GM12878 (cell line): ENCODE data around the gene RAC3. TPM values are rescaled to one million over a fixed set of nuclear protein-coding genes. Genes with fewer than 3 reads are reported as not detected.

Source experiments
- ATAC-seq: fragments of 200-7000 bp; cut with Tn5 transposase; 3 replicates; pipeline ENCODE4 v1.9.1; 2020; ENCODE audit warnings: mild to moderate bottlenecking, moderate library complexity
- BruUV-seq: library from RNA; stranded (reverse); fragments of 400-500 nt; replicated peaks from 2 replicates; lab custom pipeline; 2021; lab: Mats Ljungman, UMichigan
- CTCF ChIA-PET: fragments of 300-600 bp; sonication (Branson Sonifier 250); formaldehyde crosslinking; extraction: SDS; loops from one replicate; lab custom pipeline; 2021; ENCODE audit warnings: inconsistent platforms; lab: Yijun Ruan, JAX
- POLR2A ChIA-PET: fragments of 350-600 bp; formaldehyde crosslinking; extraction: SDS; loops from one replicate; lab custom pipeline; 2021; ENCODE audit warnings: inconsistent platforms; lab: Charles Lee
- RAD21 ChIA-PET: fragments of 300-600 bp; sonication (Branson Sonifier 250); formaldehyde crosslinking; loops from one replicate; lab custom pipeline; 2023; ENCODE audit warnings: antibody characterized with exemption; ENCODE audit not compliant: unreplicated experiment; lab: Charles Lee
- SMC1A ChIA-PET: fragments of 300-600 bp; sonication (Branson Sonifier 250); formaldehyde crosslinking; loops from one replicate; lab custom pipeline; 2023; ENCODE audit not compliant: unreplicated experiment, uncharacterized antibody; lab: Charles Lee
- DNase-seq: peaks from one replicate; pipeline ENCODE4 v3.0.0-alpha.2; 2011; ENCODE audit warnings: low read depth, low spot score
- FAIRE-seq: peaks from 3 replicates; lab custom pipeline; 2011; peaks lifted over from hg19 to GRCh38; lab: Jason Lieb, UNC
- H2AFZ ChIP-seq: 2 replicates; pipeline ENCODE4 v1.6.0; 2011; ENCODE audit warnings: low read depth, low read length, control low read depth; ENCODE audit not compliant: control insufficient read depth
- H3K27ac ChIP-seq: 2 replicates; pipeline ENCODE4 v1.5.1; 2011; ENCODE audit warnings: control low read depth; ENCODE audit not compliant: control insufficient read depth, insufficient read depth
- H3K27me3 ChIP-seq, 2 experiments: replicated peaks in 1 of 2; 2 replicates each; pipeline versions ENCODE4 v1.6.0 to v1.6.1; 2011; ENCODE audit warnings: low read length in 1 of 2; ENCODE audit not compliant: control insufficient read depth in 2 of 2, insufficient read depth in 2 of 2
- H3K36me3 ChIP-seq, 2 experiments: 2 replicates each; pipeline ENCODE4 v1.5.1; 2011; ENCODE audit warnings: low read length in 1 of 2; ENCODE audit not compliant: control insufficient read depth in 2 of 2, insufficient read depth in 2 of 2
- H3K4me1 ChIP-seq: 2 replicates; pipeline ENCODE4 v1.6.1; 2011; ENCODE audit warnings: mild to moderate bottlenecking, low read length, moderate library complexity, mixed read lengths; ENCODE audit not compliant: control insufficient read depth, insufficient read depth
- H3K4me2 ChIP-seq: 2 replicates; pipeline ENCODE4 v1.6.0; 2011; ENCODE audit warnings: control low read depth; ENCODE audit not compliant: control insufficient read depth, insufficient read depth
- H3K4me3 ChIP-seq: fragments of 200-600 bp; sonication (generic); 2 replicates; pipeline ENCODE4 v1.5.1; 2016
- H3K79me2 ChIP-seq: 2 replicates; pipeline ENCODE4 v1.6.0; 2011; ENCODE audit warnings: low read length; ENCODE audit not compliant: control insufficient read depth, insufficient read depth
- H3K9ac ChIP-seq: 2 replicates; pipeline ENCODE4 v1.8.0; 2011; ENCODE audit warnings: low read length, control low read depth, mixed read lengths; ENCODE audit not compliant: control insufficient read depth, insufficient read depth
- H3K9me3 ChIP-seq: replicated peaks from 3 replicates; pipeline ENCODE4 v1.5.1; 2011; ENCODE audit warnings: mild to moderate bottlenecking, low read length; ENCODE audit not compliant: control insufficient read depth, insufficient read depth
- H4K20me1 ChIP-seq: 2 replicates; pipeline ENCODE4 v1.6.0; 2011; ENCODE audit not compliant: control insufficient read depth, insufficient read depth
- ASH2L ChIP-seq: fragments of 300-600, 200-600 bp; sonication (generic); IDR thresholded peaks from 2 replicates; pipeline ENCODE4 v1.6.1; 2017; ENCODE audit warnings: low read depth, mild to moderate bottlenecking, borderline replicate concordance
- DPF2 ChIP-seq: fragments of 450-650 bp; IDR thresholded peaks from 2 replicates; pipeline ENCODE4 v1.6.1; 2017; ENCODE audit warnings: mild to moderate bottlenecking
- FOXM1 ChIP-seq: IDR thresholded peaks from 2 replicates; pipeline ENCODE4 v1.6.1; 2012; ENCODE audit warnings: low read depth, mild to moderate bottlenecking, inconsistent platforms, low read length, moderate library complexity
- IKZF1 ChIP-seq: fragments of 450-650 bp; conservative IDR thresholded peaks from 2 replicates; pipeline ENCODE4 v1.6.1; 2017; ENCODE audit warnings: antibody characterized with exemption, mild to moderate bottlenecking
- JUNB ChIP-seq: IDR thresholded peaks from 2 replicates; pipeline ENCODE4 v1.6.1; 2016; ENCODE audit warnings: antibody characterized with exemption, mild to moderate bottlenecking
- JUND ChIP-seq: IDR thresholded peaks from 2 replicates; pipeline ENCODE4 v1.6.1; 2012; ENCODE audit warnings: low read depth, mild to moderate bottlenecking, low read length, improper control_type of control experiment, moderate library complexity
- NFIC ChIP-seq: IDR thresholded peaks from 2 replicates; pipeline ENCODE4 v1.6.1; 2012; ENCODE audit warnings: low read depth, mild to moderate bottlenecking, inconsistent platforms, low read length, moderate library complexity
- SIN3A ChIP-seq: IDR thresholded peaks from 2 replicates; pipeline ENCODE4 v1.6.1; 2012; ENCODE audit warnings: low read depth, low read length, improper control_type of control experiment
- SMAD1 ChIP-seq: fragments of 450-650 bp; IDR thresholded peaks from 2 replicates; pipeline ENCODE4 v1.6.1; 2018; ENCODE audit warnings: mild to moderate bottlenecking, low read depth; ENCODE audit not compliant: partially characterized antibody
- SPI1 ChIP-seq: IDR thresholded peaks from 2 replicates; pipeline ENCODE4 v1.6.1; 2011; ENCODE audit warnings: low read depth, mild to moderate bottlenecking, low read length, moderate library complexity, borderline replicate concordance; ENCODE audit not compliant: insufficient read depth
- SUZ12 ChIP-seq: fragments of 200-600 bp; sonication (generic); IDR thresholded peaks from one replicate; pipeline ENCODE4 v1.6.1; 2018; ENCODE audit warnings: antibody characterized with exemption, mild to moderate bottlenecking; ENCODE audit not compliant: unreplicated experiment
- TBL1XR1 ChIP-seq: IDR thresholded peaks from 2 replicates; pipeline ENCODE4 v1.6.1; 2012; ENCODE audit warnings: low read depth, low read length, improper control_type of control experiment
- ZBED1 ChIP-seq: IDR thresholded peaks from 2 replicates; pipeline ENCODE4 v1.6.1; 2016; ENCODE audit warnings: borderline replicate concordance
- WGBS: methylation state at CpG from one replicate; pipeline ENCODE4 v1.1.6; 2016; ENCODE audit warnings: low lambda C conversion rate; ENCODE audit not compliant: insufficient replicate concordance, insufficient coverage; ENCODE audit errors: missing lambda C conversion rate; 5-methylcytosine and 5-hydroxymethylcytosine counted together
- in situ Hi-C: fragments of 300-500 bp; cut with MboI; formaldehyde crosslinking; loops from 9 replicates; pipeline ENCODE4 v1.14.3; 2018; ENCODE audit warnings: mixed read lengths
- intact Hi-C: fragments of 100-400 bp; cut with micrococcal nuclease; formaldehyde crosslinking; loops from one replicate; pipeline ENCODE4 v1.14.2; 2022; ENCODE audit not compliant: unreplicated experiment
- polyA plus RNA-seq, 11 experiments: library from polyadenylated mRNA; depleted of rRNA in 4 of 11; unstranded in 6 of 11; stranded (reverse) in 5 of 11; fragments of >200 nt; fragmentation: Nextera tagmentation in 4 of 11; fragmentation: Illumina TruSeq in 1 of 11; extraction: Ambion mirVana in 4 of 11; extraction: Trizol in 1 of 11; gene quantifications; 1 replicate in 1 of 11; 2 replicates in 10 of 11; pipeline versions ENCODE4 v1.2.1 to v1.2.3, GENCODE V29; 2011 to 2016; ENCODE audit warnings: inconsistent platforms in 2 of 11, missing spikeins in 2 of 11, low read depth in 1 of 11
- total RNA-seq, 4 experiments: library from RNA; depleted of rRNA in 3 of 4; stranded (reverse); fragments of >200 nt in 3 of 4; fragmentation: Illumina TruSeq in 1 of 4; extraction: Trizol in 1 of 4; gene quantifications; 2 replicates each; pipeline versions ENCODE4 v1.2.1 to v1.2.3, GENCODE V29; 2013 to 2021
- TF ChIP-seq, protein P1 (sequence below): IDR thresholded peaks from 2 replicates; pipeline ENCODE4 v1.6.1; 2011; ENCODE audit warnings: low read depth, low read length, improper control_type of control experiment, borderline replicate concordance
- TF ChIP-seq, protein P2 (sequence below): fragments of 450-650 bp; IDR thresholded peaks from 2 replicates; pipeline ENCODE4 v1.6.1; 2018; ENCODE audit warnings: mild to moderate bottlenecking, low read depth, moderate library complexity; ENCODE audit not compliant: partially characterized antibody

RAC3 gene
- total and polyA plus RNA-seq, 10 of the 15 experiments (the other 5 are each of a cell fraction or from before 2014, with no cell fraction given): 0.11 to 32.9 (median 6.7) TPM

DNA sequence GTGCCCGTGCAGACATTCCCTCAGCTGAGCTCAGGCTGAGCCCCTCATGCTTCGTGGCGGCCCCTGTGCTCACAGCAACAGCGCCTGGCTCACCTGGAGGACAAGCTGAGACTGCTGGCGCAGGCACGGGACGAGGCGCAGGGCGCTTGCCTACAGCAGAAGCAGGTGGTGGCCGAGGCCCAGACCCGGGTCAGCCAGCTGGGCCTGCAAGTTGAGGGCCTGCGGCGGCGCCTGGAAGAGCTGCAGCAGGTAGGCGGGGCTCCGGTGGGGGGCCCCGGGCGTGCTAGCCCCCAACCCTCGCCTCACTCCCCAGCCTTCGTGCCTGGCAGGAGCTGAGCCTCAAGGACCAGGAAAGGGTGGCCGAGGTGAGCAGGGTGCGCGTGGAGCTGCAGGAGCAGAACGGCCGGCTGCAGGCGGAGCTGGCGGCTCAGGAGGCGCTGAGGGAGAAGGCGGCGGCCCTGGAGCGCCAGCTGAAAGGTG is 1.4 kb upstream of the RAC3 start:
- in situ Hi-C loops: no loop called here
- SMC1A ChIA-PET: interaction anchor here (0.7 to 2.5 kb wide), 5 partner anchors 76 to 389 kb away, joined by 3 to 13 read pairs (median 4); no protein-coding TSS in a partner anchor
- H3K4me2 ChIP-seq: peak overlapping the region; percentile 94
- no TSS peak for BruUV-seq
- H2AFZ ChIP-seq: no peak overlapping the region
- H3K9ac ChIP-seq: no peak overlapping the region
- H3K79me2 ChIP-seq: no peaks in the 10 kb centered on the region
- no peak overlapping the region for H3K4me3 ChIP-seq
- DNase-seq: no peak
- POLR2A ChIA-PET: interaction anchor here (1.1 to 1.3 kb wide), 2 partner anchors 20 to 70 kb away, joined by 3 read pairs; no protein-coding TSS in a partner anchor
- RAD21 ChIA-PET: interaction anchor here (0.6 to 1.5 kb wide), 8 partner anchors 10 to 321 kb away, joined by 3 to 4 read pairs (median 4); no protein-coding TSS in a partner anchor
- no peak for ATAC-seq
- no peaks in the 10 kb centered on the region for H4K20me1 ChIP-seq
- TF ChIP-seq JUND (no peak), ASH2L (no peak), SUZ12 (no peak), FOXM1 (no peak), SIN3A (no peak), SMAD1 (no peak), SPI1 (no peak), DPF2 (no peak), NFIC (no peak), IKZF1 (no peak), TBL1XR1 (no peak), JUNB (no peak), ZBED1 (no peak)
- TF ChIP-seq, protein P1, sequence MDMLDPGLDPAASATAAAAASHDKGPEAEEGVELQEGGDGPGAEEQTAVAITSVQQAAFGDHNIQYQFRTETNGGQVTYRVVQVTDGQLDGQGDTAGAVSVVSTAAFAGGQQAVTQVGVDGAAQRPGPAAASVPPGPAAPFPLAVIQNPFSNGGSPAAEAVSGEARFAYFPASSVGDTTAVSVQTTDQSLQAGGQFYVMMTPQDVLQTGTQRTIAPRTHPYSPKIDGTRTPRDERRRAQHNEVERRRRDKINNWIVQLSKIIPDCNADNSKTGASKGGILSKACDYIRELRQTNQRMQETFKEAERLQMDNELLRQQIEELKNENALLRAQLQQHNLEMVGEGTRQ: no peak
- TF ChIP-seq, protein P2, sequence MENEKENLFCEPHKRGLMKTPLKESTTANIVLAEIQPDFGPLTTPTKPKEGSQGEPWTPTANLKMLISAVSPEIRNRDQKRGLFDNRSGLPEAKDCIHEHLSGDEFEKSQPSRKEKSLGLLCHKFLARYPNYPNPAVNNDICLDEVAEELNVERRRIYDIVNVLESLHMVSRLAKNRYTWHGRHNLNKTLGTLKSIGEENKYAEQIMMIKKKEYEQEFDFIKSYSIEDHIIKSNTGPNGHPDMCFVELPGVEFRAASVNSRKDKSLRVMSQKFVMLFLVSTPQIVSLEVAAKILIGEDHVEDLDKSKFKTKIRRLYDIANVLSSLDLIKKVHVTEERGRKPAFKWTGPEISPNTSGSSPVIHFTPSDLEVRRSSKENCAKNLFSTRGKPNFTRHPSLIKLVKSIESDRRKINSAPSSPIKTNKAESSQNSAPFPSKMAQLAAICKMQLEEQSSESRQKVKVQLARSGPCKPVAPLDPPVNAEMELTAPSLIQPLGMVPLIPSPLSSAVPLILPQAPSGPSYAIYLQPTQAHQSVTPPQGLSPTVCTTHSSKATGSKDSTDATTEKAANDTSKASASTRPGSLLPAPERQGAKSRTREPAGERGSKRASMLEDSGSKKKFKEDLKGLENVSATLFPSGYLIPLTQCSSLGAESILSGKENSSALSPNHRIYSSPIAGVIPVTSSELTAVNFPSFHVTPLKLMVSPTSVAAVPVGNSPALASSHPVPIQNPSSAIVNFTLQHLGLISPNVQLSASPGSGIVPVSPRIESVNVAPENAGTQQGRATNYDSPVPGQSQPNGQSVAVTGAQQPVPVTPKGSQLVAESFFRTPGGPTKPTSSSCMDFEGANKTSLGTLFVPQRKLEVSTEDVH: no peak
- TF ChIP-seq, all 136 proteins: peak for 0
- Histone ChIP-seq H3K27me3 (no peaks in the 10 kb centered on the region), H3K36me3 (no peaks in the 10 kb centered on the region; a peak in 3 of 4 replicates), H3K9me3 (no peaks in the 10 kb centered on the region), H3K4me1 (no peaks in the 10 kb centered on the region; the same call in 1 of the 2 replicates), H3K27ac (no peak overlapping the region)
- CTCF ChIA-PET: interaction anchor here (0.6 to 2.3 kb wide), 15 partner anchors 8 to 827 kb away, joined by 3 to 19 read pairs (median 3); no protein-coding TSS in a partner anchor
- WGBS: 81% methylated on average over 18 of the region's 31 CpGs
- intact Hi-C loops: no loop called here
- no peak for FAIRE-seq
